Measurements from ENCODE around the gene DNAI2.

- TF ChIP-seq, protein P1, sequence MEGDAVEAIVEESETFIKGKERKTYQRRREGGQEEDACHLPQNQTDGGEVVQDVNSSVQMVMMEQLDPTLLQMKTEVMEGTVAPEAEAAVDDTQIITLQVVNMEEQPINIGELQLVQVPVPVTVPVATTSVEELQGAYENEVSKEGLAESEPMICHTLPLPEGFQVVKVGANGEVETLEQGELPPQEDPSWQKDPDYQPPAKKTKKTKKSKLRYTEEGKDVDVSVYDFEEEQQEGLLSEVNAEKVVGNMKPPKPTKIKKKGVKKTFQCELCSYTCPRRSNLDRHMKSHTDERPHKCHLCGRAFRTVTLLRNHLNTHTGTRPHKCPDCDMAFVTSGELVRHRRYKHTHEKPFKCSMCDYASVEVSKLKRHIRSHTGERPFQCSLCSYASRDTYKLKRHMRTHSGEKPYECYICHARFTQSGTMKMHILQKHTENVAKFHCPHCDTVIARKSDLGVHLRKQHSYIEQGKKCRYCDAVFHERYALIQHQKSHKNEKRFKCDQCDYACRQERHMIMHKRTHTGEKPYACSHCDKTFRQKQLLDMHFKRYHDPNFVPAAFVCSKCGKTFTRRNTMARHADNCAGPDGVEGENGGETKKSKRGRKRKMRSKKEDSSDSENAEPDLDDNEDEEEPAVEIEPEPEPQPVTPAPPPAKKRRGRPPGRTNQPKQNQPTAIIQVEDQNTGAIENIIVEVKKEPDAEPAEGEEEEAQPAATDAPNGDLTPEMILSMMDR (IDR thresholded peaks at IDR 0.05), result no peak
- TF ChIP-seq POLR2A (IDR thresholded peaks at IDR 0.05), result no peak
Measured at GRCh38 chr17:74227271-74228080, 46.6 kb upstream of the DNAI2 start.
